ENCODE data around the gene SLC35D2.

Gene SLC35D2

DNA sequence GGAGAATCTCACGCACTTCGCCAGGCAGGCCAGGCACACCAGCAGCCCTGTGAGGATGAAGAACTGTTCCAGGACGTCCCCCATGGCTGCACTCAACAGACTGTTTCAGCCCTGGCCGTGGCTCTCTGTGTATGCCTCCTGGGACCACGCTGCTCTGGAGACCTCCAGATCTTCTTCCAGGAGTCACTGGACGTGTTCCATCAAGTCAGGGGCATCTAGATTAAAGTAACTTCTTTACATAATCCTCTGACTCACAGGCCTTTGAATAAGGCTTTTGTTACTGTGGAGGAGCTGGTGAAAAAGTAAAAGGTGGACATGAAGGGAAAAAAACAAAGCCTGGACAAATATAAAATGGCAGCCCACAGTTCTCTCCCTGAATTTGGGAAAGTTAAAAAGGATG lies 81.5 kb downstream of the SLC35D2 start, which contains the start of gene HSD17B3:
HSD17B3 (minus strand) TSS at position 156 of the 400 bp plus-strand sequence; CDS start at position 84, 72 bp downstream.
- DNase-seq = no peak

DNA sequence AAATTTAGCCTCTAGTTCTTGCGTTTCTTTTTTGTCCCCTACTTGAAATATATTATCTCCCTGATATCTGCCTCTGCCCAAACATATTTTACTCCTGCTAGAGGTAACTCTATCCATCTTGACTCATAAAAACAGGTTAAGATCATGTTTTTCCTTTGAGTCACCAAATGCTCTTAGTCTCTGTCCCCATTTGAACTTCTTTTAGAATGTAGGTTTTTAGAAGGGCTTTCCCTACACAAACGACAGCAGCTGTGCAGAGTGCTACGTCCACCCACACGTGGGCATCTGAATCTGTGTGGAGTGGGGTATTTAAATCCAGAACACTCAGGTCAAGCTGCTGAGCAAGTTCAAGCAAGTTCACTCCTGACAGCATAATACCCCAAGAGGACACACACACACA lies 83.7 kb downstream of the SLC35D2 start:
- DNase-seq = no peak

DNA sequence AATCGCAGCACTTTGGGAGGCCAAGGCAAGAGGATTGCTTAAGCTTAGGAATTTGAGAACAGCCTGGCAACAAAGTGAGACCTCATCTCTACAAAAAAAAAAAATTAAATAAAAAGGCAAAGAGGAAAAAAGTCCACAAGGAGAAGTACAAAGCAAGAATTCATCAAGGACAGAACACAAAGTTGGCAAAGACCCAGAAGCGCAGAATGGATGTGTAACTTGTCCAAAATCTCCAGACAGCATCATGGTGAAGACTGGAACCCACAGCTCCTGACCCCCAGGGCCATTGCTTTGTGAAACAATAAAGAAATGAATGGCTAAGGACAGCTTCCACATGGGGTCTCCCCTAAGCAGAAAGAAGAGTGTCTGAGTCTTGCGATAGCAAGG lies 89.4 kb downstream of the SLC35D2 start:
- no peak for DNase-seq

DNA sequence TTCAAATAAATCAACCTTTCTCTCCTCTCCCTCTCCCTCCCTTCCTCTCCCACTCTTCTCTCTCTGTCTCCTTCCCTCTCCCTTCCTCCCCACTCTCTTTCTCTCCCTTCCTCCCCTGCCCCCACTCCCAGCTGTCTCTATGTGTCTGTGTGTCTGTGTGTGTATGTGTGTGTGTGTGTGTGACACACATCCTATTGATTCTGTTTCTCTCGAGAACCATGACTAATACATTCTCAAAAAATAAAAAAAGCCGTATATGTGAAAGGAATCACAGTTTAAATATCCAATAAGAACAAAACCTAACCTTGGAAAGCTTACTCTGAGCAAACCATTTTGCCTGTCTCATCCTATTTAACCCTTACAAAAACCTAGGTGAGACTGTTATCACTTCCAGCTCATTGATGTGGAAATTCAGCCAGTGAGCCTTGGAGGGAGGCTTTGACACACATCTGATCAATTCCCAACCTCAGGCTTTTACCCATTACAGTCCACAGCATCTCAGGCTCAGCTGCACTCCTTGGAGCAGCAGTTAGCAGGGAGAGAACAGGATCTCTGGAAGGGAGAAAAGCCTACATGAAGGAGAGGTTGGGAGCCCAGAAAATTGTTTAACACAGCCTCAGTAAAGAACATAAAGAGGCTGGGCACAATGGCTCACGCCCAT lies 89.9 kb downstream of the SLC35D2 start:
- DNase-seq = no peak

DNA sequence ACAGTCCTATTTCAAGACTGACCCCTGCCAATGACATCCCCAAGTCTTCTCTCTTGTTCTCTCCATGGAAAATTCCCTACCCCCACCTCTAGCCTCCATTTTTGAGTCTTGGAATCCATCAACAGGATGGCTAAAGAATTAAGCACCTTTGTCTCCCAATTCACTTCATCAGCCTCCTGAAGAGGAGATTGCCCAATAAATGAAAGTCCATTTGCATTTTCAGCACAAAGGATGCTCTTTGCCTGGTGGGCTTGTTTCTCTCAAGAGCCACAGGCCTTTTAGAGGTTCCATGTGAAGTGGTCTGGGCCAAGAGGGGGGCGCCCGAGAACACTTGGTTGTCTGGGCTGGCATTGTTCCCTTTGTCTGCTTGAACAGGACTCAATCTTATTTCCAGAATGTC lies 94.1 kb downstream of the SLC35D2 start:
- DNase-seq = no peak

DNA sequence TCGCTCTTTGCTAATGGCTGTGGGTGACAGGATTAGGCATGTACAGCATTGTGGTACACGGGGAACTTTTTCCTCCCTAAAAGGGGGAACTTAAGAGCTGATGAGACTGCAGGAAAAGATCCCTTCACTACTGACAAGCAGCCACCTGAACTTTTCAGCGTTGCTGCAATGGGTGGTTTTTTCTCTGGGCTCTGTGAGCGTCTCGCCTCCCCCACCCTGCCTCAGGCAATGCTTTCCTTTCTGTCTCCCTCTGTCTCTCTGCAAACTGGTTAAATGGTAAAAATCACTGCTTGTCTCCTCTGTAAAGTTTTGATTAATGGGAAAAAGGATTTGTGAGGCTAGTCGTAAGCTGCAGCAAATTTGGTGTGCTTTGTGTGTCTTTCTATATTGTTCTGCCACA lies 101.9 kb downstream of the SLC35D2 start:
- DNase-seq = no peak

DNA sequence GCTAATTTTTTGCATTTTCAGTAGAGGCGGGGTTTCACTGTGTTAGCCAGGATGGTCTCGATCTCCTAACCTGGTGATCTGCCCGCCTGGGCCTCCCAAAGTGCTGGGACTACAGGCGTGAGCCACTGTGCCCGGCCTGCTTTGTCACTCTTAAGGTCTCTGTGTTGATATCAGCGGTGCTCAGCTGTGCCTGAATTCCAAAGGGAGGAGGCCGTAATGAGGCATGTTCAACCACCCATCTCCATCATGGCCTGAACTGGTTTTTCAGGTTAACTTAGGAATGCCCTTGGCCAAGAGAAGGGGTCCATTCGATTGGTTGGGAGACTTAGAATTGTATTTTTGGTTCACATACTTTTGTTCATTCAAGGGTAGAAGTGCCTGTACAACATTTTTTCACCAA lies 103.6 kb downstream of the SLC35D2 start:
- no peak for DNase-seq

DNA sequence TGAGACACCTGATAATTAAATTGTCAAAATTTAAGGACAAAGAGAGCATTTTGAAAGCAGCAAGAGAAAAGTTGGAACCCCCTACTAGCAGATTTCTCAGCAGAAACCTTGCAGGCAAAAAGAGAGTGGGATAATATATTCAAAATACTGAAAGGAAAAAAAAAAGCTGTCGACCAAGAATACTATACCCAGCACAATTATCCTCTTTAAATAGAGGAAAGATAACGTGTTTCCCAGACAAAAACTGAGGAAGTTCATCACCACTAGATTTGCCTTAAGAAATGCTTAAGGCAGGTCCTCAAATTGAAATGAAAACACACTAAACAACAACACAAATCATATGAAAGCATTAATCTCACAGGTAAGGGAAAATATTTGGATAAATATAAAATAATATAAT lies 108.6 kb downstream of the SLC35D2 start:
- no peak for DNase-seq

Data from activated CD4-positive, CD25-positive, alpha-beta regulatory T cell treated with anti-CD3 and anti-CD28 coated beads, Interleukin-2, amount 50 U/mL, for 72 hours (primary cell).